ENCODE measurements around the gene ZNF618.
"Not testable (repeated sequence)": the region's sequence is repeated elsewhere in the genome, so short reads cannot be mapped to it uniquely, and the experiment has no call there.

ZNF618 gene

DNA sequence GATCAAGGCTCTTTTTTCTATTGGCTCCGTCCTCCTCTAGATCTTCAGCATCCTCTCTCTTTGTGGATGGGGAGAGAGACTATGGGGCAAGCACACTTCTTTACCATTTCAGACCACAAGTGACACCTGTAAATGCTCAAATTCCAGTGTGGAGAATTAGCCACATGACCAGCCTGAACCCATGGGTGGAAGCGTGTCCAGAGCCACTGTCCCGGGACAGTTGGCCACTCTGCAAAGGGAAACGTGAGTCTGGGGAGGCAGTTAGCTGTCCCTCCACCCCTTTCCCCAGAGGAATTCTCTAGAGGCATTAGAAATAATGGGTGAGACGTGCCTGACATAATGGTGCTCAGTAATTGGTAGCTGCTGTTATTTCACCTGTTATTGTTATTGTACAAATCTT, 161.1 kb downstream of the ZNF618 start:
- TF ChIP-seq, protein P1, sequence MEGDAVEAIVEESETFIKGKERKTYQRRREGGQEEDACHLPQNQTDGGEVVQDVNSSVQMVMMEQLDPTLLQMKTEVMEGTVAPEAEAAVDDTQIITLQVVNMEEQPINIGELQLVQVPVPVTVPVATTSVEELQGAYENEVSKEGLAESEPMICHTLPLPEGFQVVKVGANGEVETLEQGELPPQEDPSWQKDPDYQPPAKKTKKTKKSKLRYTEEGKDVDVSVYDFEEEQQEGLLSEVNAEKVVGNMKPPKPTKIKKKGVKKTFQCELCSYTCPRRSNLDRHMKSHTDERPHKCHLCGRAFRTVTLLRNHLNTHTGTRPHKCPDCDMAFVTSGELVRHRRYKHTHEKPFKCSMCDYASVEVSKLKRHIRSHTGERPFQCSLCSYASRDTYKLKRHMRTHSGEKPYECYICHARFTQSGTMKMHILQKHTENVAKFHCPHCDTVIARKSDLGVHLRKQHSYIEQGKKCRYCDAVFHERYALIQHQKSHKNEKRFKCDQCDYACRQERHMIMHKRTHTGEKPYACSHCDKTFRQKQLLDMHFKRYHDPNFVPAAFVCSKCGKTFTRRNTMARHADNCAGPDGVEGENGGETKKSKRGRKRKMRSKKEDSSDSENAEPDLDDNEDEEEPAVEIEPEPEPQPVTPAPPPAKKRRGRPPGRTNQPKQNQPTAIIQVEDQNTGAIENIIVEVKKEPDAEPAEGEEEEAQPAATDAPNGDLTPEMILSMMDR (conservative IDR thresholded peaks at IDR 0.05), result no peak
- no peak overlapping the region for H3K27ac ChIP-seq

DNA sequence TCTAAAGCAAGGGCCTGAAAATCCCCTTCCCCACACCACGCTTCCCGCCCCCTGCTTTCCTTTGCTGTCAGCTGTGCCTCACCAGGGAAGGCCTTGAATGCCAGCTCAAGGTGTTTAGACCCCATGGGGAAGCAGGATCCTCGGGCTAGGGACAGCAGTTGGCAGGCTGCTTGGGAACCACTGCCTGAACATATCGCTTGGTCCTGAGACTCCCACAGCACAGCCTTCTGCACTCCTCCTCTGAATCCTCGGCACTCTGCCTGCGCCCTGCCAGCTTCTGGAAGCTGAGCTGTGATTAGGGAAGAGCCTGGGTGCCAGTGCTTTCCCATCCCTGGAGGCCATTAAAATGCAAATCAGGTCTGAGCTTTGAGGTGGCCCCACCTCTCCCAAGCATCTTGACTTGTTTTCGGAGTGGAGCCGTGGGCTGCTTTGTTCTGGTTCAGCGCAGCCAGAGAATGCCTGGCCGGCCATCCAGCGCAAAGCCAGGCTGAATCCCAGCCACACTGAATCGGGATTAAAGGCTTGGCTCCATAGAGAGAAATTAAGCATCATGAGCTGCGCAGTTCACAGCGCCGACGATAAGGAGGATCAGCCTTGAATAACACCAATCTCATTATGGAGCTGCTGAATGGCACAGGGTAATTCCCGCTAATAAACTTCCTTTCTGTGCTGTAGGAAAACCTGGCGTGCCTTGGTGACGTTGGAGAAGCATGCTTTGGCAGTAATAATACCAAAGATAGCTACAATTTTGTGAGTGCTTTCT, 162.0 kb downstream of the ZNF618 start:
- TF ChIP-seq, protein P1 (conservative IDR thresholded peaks at IDR 0.05), result no peak
- no peak overlapping the region for H3K27ac ChIP-seq

DNA sequence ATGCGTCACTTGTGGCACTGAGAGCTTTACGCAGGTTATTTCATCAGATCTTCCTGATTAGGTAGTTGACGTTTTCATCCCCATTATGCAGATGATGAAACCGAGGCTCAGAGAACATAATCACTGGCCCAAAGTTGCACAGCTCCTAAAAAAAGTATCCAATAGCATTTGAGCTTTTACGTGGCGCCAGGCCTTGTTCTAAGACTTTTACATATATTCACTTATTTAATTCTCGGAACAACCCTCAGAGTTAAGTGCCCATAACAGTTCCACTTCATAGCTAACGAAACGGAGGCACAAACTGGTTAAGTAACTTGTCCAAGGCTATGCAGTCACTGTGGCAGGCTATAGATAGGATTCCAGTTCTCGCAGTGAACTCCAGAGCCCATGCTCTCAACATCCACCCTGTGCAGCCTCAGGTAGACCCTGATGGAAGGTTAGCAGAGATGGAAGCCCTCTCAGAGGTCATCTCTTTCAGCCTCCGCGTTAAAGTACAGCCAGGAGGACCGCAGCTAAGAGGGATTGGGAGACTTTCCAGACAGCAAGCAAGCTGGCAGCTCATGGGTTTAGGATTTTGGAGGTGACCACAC, 162.7 kb downstream of the ZNF618 start:
- H3K27ac ChIP-seq, result no peak overlapping the region
- TF ChIP-seq, protein P1 (conservative IDR thresholded peaks at IDR 0.05), result no peak

GRCh38 chr9:114039484-114039883, 163.4 kb downstream of the ZNF618 start:
- H3K27ac ChIP-seq, result no peak overlapping the region
- TF ChIP-seq, protein P1 (conservative IDR thresholded peaks at IDR 0.05), result no peak

GRCh38 chr9:114043660-114044059, 167.6 kb downstream of the ZNF618 start:
- H3K27ac ChIP-seq, result not testable (repeated sequence)

- no peak overlapping the region for H3K27ac ChIP-seq
- TF ChIP-seq, protein P1 (conservative IDR thresholded peaks at IDR 0.05), result no peak
Observed at GRCh38 chr9:114046237-114046755, 170.2 kb downstream of the ZNF618 start.

DNA sequence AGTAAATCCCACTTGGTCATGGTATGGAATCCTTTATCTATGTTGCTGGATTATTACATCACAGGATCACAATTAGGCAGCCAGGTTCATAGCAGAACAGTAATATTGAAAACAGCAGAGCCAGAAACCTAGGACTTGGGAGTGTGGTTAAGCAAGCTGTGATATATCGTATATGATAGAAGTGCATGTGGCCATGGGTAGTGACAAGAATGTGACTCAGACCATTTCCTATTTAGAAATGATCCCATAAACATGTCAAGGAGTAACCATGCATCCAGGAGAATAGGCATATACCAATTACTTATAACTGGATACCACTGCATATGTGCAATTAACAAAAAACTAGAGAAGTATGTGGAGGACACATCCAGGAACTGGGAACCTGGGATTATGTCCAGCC, 170.8 kb downstream of the ZNF618 start:
- no peak overlapping the region for H3K27ac ChIP-seq
- TF ChIP-seq, protein P1 (conservative IDR thresholded peaks at IDR 0.05), result no peak

- TF ChIP-seq, protein P1 (conservative IDR thresholded peaks at IDR 0.05), result peak; percentile 68
- H3K27ac ChIP-seq, result no peak overlapping the region
Observed at GRCh38 chr9:114047717-114048116, 171.6 kb downstream of the ZNF618 start.
